Astrocyte of the spinal cord (primary cell): Measurements from ENCODE around the gene CFAP58.

Experiments
- DNase-seq: peaks from one replicate; pipeline ENCODE4 v3.0.0; 2011; ENCODE audit warnings: low read depth, low spot score
- H3K4me3 ChIP-seq: 2 replicates; pipeline ENCODE4 v1.5.1; 2011; ENCODE audit warnings: low read depth, mild to moderate bottlenecking, low read length, moderate library complexity
- CTCF ChIP-seq: IDR thresholded peaks from 2 replicates; pipeline ENCODE4 v1.5.1; 2012; ENCODE audit warnings: low read depth, mild to moderate bottlenecking, low read length, inconsistent platforms
- in situ Hi-C: cut with HindIII; loops from 2 replicates; pipeline ENCODE4 v1.10.0; 2017; ENCODE audit warnings: low sequenced_read_pairs

Gene CFAP58

GRCh38 chr10:104391150-104391968, 37.7 kb downstream of the CFAP58 start:
- in situ Hi-C loops: no loop called here

GRCh38 chr10:104391969-104392296, 38.3 kb downstream of the CFAP58 start:
- no peak for DNase-seq
- in situ Hi-C loops: no loop called here
- H3K4me3 ChIP-seq: no peak overlapping the region
- TF ChIP-seq CTCF: no peak

More at GRCh38 chr10:104391150-104391968, 37.7 kb downstream of the CFAP58 start:
- TF ChIP-seq CTCF: no peak
- no peak for DNase-seq
- no peak overlapping the region for H3K4me3 ChIP-seq

- DNase-seq: no peak
- in situ Hi-C loops: no loop called here
- no peak overlapping the region for H3K4me3 ChIP-seq
- no peak for TF ChIP-seq CTCF
Measured at GRCh38 chr10:104393387-104393786, 39.8 kb downstream of the CFAP58 start.

GRCh38 chr10:104396581-104396980, 42.9 kb downstream of the CFAP58 start:
- no peak for TF ChIP-seq CTCF
- H3K4me3 ChIP-seq: no peak overlapping the region
- in situ Hi-C loops: no loop called here
- no peak for DNase-seq

- DNase-seq: no peak
- in situ Hi-C loops: no loop called here
- no peak overlapping the region for H3K4me3 ChIP-seq
- TF ChIP-seq CTCF: no peak
Measured at GRCh38 chr10:104403636-104404035, 50.0 kb downstream of the CFAP58 start.

GRCh38 chr10:104406715-104407650, 53.4 kb downstream of the CFAP58 start:
- no peak overlapping the region for H3K4me3 ChIP-seq
- peak; percentile 71 for DNase-seq
- TF ChIP-seq CTCF: peak; percentile 69
- in situ Hi-C loops: no loop called here
